Endothelial cell (in vitro differentiated cells): ENCODE results near the gene CST1. TPM values are rescaled to one million over a fixed set of nuclear protein-coding genes. Genes with fewer than 3 reads are reported as not detected.

Source experiments
- DNase-seq: peaks from one replicate; pipeline ENCODE4 v3.0.0; 2021; ENCODE audit warnings: low spot score
- H3K27ac Mint-ChIP-seq: one replicate; pipeline ENCODE4 v1.8.0; 2021; ENCODE audit warnings: mixed read lengths, inconsistent platforms; ENCODE audit not compliant: unreplicated experiment
- H3K27me3 Mint-ChIP-seq: one replicate; pipeline ENCODE4 v1.8.0; 2021; ENCODE audit warnings: mild to moderate bottlenecking, moderate library complexity, mixed read lengths, inconsistent platforms; ENCODE audit not compliant: unreplicated experiment
- H3K36me3 Mint-ChIP-seq: one replicate; pipeline ENCODE4 v1.8.0; 2021; ENCODE audit warnings: mild to moderate bottlenecking, low read depth, mixed read lengths, inconsistent platforms; ENCODE audit not compliant: unreplicated experiment
- H3K4me1 Mint-ChIP-seq: one replicate; pipeline ENCODE4 v1.8.0; 2021; ENCODE audit warnings: mild to moderate bottlenecking, mixed read lengths, inconsistent platforms; ENCODE audit not compliant: unreplicated experiment
- H3K4me3 Mint-ChIP-seq: one replicate; pipeline ENCODE4 v1.8.0; 2021; ENCODE audit warnings: mild to moderate bottlenecking, mixed read lengths, inconsistent platforms; ENCODE audit not compliant: unreplicated experiment
- H3K9me3 Mint-ChIP-seq: one replicate; pipeline ENCODE4 v1.8.0; 2021; ENCODE audit warnings: mixed read lengths, inconsistent platforms; ENCODE audit not compliant: unreplicated experiment
- total RNA-seq: library from RNA; stranded (reverse); fragmentation: NEBNext Ultra II Directional; extraction: Animal tissue kit (Norgen Biotek cat#: 25700); gene quantifications from one replicate; pipeline ENCODE4 v1.2.1, GENCODE V29; 2021; ENCODE audit not compliant: unreplicated experiment
- TF ChIP-seq, protein P1 (sequence below): fragments of 200-600 bp; sonication (generic); IDR thresholded peaks from one replicate; pipeline ENCODE4 v1.5.0; 2021; ENCODE audit warnings: antibody characterized with exemption; ENCODE audit not compliant: unreplicated experiment

CST1 gene
- total RNA-seq, 1 donor from 2014 or later: 130 TPM

- Mint-ChIP-seq H3K4me3 (no peak overlapping the region), H3K9me3 (no peaks in the 10 kb centered on the region), H3K27ac (no peak overlapping the region), H3K27me3 (no peaks in the 10 kb centered on the region), H3K4me1 (no peaks in the 10 kb centered on the region), H3K36me3 (no peaks in the 10 kb centered on the region)
- DNase-seq: no peak
- TF ChIP-seq, protein P1, sequence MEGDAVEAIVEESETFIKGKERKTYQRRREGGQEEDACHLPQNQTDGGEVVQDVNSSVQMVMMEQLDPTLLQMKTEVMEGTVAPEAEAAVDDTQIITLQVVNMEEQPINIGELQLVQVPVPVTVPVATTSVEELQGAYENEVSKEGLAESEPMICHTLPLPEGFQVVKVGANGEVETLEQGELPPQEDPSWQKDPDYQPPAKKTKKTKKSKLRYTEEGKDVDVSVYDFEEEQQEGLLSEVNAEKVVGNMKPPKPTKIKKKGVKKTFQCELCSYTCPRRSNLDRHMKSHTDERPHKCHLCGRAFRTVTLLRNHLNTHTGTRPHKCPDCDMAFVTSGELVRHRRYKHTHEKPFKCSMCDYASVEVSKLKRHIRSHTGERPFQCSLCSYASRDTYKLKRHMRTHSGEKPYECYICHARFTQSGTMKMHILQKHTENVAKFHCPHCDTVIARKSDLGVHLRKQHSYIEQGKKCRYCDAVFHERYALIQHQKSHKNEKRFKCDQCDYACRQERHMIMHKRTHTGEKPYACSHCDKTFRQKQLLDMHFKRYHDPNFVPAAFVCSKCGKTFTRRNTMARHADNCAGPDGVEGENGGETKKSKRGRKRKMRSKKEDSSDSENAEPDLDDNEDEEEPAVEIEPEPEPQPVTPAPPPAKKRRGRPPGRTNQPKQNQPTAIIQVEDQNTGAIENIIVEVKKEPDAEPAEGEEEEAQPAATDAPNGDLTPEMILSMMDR: no peak
These were observed 44.8 kb downstream of the CST1 start for GRCh38 chr20:23705895-23706294.

GRCh38 chr20:23702021-23702420 is 48.7 kb downstream of the CST1 start:
- no peaks in the 10 kb centered on the region for H3K36me3 Mint-ChIP-seq
- no peak overlapping the region for H3K4me3 Mint-ChIP-seq
- TF ChIP-seq, protein P1: no peak
- no peaks in the 10 kb centered on the region for H3K27me3 Mint-ChIP-seq
- peaks cover 4% of the 10 kb centered on the region for H3K4me1 Mint-ChIP-seq
- H3K9me3 Mint-ChIP-seq: no peaks in the 10 kb centered on the region
- H3K27ac Mint-ChIP-seq: no peak overlapping the region
- no peak for DNase-seq

- Mint-ChIP-seq H3K9me3 (no peaks in the 10 kb centered on the region), H3K27me3 (no peaks in the 10 kb centered on the region), H3K4me3 (no peak overlapping the region), H3K4me1 (peaks cover 4% of the 10 kb centered on the region), H3K27ac (no peak overlapping the region), H3K36me3 (no peaks in the 10 kb centered on the region)
- TF ChIP-seq, protein P1: no peak
- DNase-seq: no peak
These were observed 49.8 kb downstream of the CST1 start for GRCh38 chr20:23700931-23701330.

DNA sequence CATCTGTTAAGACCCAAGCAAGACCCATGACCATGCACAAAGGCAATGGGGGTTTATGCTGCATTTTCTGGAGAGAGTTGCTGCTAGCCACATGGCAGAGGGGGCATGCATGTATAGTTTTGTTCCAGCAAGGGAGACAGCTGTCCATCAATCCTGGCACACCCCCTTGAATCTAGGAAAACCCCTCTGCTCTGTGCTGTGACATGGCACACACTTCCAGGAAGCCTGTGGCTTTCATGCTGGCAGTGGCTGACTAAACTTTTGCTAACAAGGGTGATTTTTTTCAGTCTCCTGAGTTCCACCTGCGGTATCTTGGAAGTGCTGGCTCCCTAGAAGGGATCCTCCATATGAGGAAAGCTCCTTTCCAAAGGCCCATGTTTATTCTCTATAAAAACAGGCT is 52.8 kb downstream of the CST1 start:
- no peaks in the 10 kb centered on the region for H3K36me3 Mint-ChIP-seq
- TF ChIP-seq, protein P1: no peak
- DNase-seq: no peak
- H3K4me1 Mint-ChIP-seq: peaks cover 30% of the 10 kb centered on the region
- no peaks in the 10 kb centered on the region for H3K27me3 Mint-ChIP-seq
- no peak overlapping the region for H3K4me3 Mint-ChIP-seq
- H3K27ac Mint-ChIP-seq: no peak overlapping the region
- no peaks in the 10 kb centered on the region for H3K9me3 Mint-ChIP-seq

Other genes starting within 250 kb of the CST1 start
- gene CST9L, start 182.5 kb downstream of the CST1 start, total RNA-seq: not detected
- gene CST9, start 145.0 kb downstream of the CST1 start, total RNA-seq: not detected
- 40.6 TPM for gene CST3, start 113.0 kb downstream of the CST1 start, total RNA-seq
- not detected for gene CST4, start 61.9 kb downstream of the CST1 start, total RNA-seq
- gene CST2, start 75.8 kb upstream of the CST1 start, total RNA-seq: not detected
- not detected for gene CST5, start 128.8 kb upstream of the CST1 start, total RNA-seq
- not detected for gene GGTLC1, start 237.8 kb upstream of the CST1 start, total RNA-seq